NCI-H2029 treated with DMSO at 0.1 percent for 48 hours (cell line): Measurements from ENCODE around the gene PAX5.

Experiments
- DNase-seq: peaks from one replicate; lab custom pipeline; 2025; lab: John Stamatoyannopoulos, UW

The PAX5 gene

GRCh38 chr9:36987409-36987808 is 46.7 kb downstream of the PAX5 start:
- DNase-seq = no peak

- DNase-seq = no peak
Measured at GRCh38 chr9:36986468-36987408, 47.3 kb downstream of the PAX5 start.

GRCh38 chr9:36985769-36986467 is 48.1 kb downstream of the PAX5 start:
- no peak for DNase-seq

- peak; percentile 53 for DNase-seq
Measured at GRCh38 chr9:36985061-36985768, 48.9 kb downstream of the PAX5 start.

GRCh38 chr9:36980148-36980974 is 53.7 kb downstream of the PAX5 start:
- DNase-seq = peak; percentile 82

- DNase-seq = no peak
Measured at GRCh38 chr9:36976371-36977030, 57.6 kb downstream of the PAX5 start.

GRCh38 chr9:36974731-36975130 is 59.3 kb downstream of the PAX5 start:
- DNase-seq = no peak

GRCh38 chr9:36971935-36972488 is 62.1 kb downstream of the PAX5 start:
- DNase-seq = no peak

GRCh38 chr9:36970007-36970888 is 63.8 kb downstream of the PAX5 start:
- DNase-seq = peak; percentile 73

GRCh38 chr9:36969216-36969771 is 64.8 kb downstream of the PAX5 start:
- no peak for DNase-seq

- DNase-seq = no peak
Measured at GRCh38 chr9:36968574-36969215, 65.4 kb downstream of the PAX5 start.

- no peak for DNase-seq
Measured at GRCh38 chr9:36967997-36968396, 66.1 kb downstream of the PAX5 start.

- DNase-seq = no peak
Measured at GRCh38 chr9:36966371-36967097, 67.5 kb downstream of the PAX5 start.

- no peak for DNase-seq
Measured at GRCh38 chr9:36964791-36965190, 69.3 kb downstream of the PAX5 start.

GRCh38 chr9:36963346-36963745 is 70.7 kb downstream of the PAX5 start:
- no peak for DNase-seq

- no peak for DNase-seq
Measured at GRCh38 chr9:36962691-36963090, 71.4 kb downstream of the PAX5 start.

GRCh38 chr9:36961561-36962325 is 72.3 kb downstream of the PAX5 start:
- DNase-seq = no peak
